HepG2 (cell line): ENCODE measurements around the gene EGFL8. TPM values are rescaled to one million over a fixed set of nuclear protein-coding genes. Genes with fewer than 3 reads are reported as not detected.

Experiments
- DNMT3B ChIP-seq: conservative IDR thresholded peaks from 2 replicates; pipeline ENCODE4 v1.6.1; 2016; ENCODE audit warnings: missing biosample characterization, control low read depth
- ELF1 ChIP-seq: sonication (generic); formaldehyde crosslinking; IDR thresholded peaks from 2 replicates; pipeline ENCODE4 v1.4.0; 2020; ENCODE audit warnings: missing genetic modification reagents
- HNF1A ChIP-seq, 2 experiments: sonication (generic) in 1 of 2; formaldehyde crosslinking in 1 of 2; IDR thresholded peaks; 2 replicates each; pipeline versions ENCODE4 v1.4.0 to v1.6.1; 2016 to 2020; ENCODE audit warnings: borderline replicate concordance in 1 of 2, low read depth in 1 of 2, mild to moderate bottlenecking in 1 of 2, missing genetic modification reagents in 1 of 2
- IKZF5 ChIP-seq: IDR thresholded peaks from 2 replicates; pipeline ENCODE4 v1.6.1; 2018; ENCODE audit warnings: missing genetic modification reagents, mild to moderate bottlenecking, missing compliant biosample characterization
- POLR2AphosphoS5 ChIP-seq: IDR thresholded peaks from 2 replicates; pipeline ENCODE4 v1.6.1; 2012; ENCODE audit warnings: low read depth, low read length
- ZHX1 ChIP-seq: sonication (generic); formaldehyde crosslinking; IDR thresholded peaks from 2 replicates; pipeline ENCODE4 v1.8.1; 2022; ENCODE audit warnings: low read depth, mild to moderate bottlenecking, missing genetic modification reagents
- ZNF24 ChIP-seq: fragments of 450-650 bp; IDR thresholded peaks from 2 replicates; pipeline ENCODE4 v1.6.1; 2017; ENCODE audit warnings: antibody characterized with exemption, mild to moderate bottlenecking
- ZNF317 ChIP-seq: sonication (generic); formaldehyde crosslinking; IDR thresholded peaks from 2 replicates; pipeline ENCODE4 v1.5.0; 2020; ENCODE audit warnings: mild to moderate bottlenecking, missing genetic modification reagents
- ZNF605 ChIP-seq: sonication (generic); formaldehyde crosslinking; IDR thresholded peaks from 2 replicates; pipeline ENCODE4 v1.8.0; 2022; ENCODE audit warnings: mild to moderate bottlenecking, missing genetic modification reagents
- ZSCAN25 ChIP-seq: sonication (generic); formaldehyde crosslinking; IDR thresholded peaks from 2 replicates; pipeline ENCODE4 v1.8.0; 2022; ENCODE audit warnings: mild to moderate bottlenecking, missing genetic modification reagents
- polyA plus RNA-seq, 8 experiments: library from polyadenylated mRNA; depleted of rRNA in 3 of 8; stranded (reverse) in 7 of 8; unstranded in 1 of 8; fragments of >200 nt; fragmentation: Illumina TruSeq in 4 of 8; extraction: Trizol in 4 of 8; gene quantifications; 2 replicates each; pipeline versions ENCODE4 v1.2.1 to v1.2.3, GENCODE V29; 2011 to 2016; ENCODE audit warnings: low read depth in 4 of 8, missing spikeins in 1 of 8, mixed read lengths in 1 of 8; ENCODE audit not compliant: insufficient read depth in 1 of 8
- total RNA-seq, 5 experiments: library from RNA; depleted of rRNA; stranded (reverse); fragments of >200 nt; fragmentation: Illumina TruSeq; extraction: Trizol; gene quantifications; 2 replicates each; pipeline ENCODE4 v1.2.3, GENCODE V29; 2016; ENCODE audit warnings: low read depth in 1 of 5
- TF ChIP-seq, protein P1 (sequence below), 2 experiments: fragments of 450-650 bp in 1 of 2; sonication (generic) in 1 of 2; formaldehyde crosslinking in 1 of 2; IDR thresholded peaks; 2 replicates each; pipeline versions ENCODE4 v1.6.1 to v1.8.0; 2016 to 2022; ENCODE audit warnings: antibody characterized with exemption in 1 of 2, mild to moderate bottlenecking in 1 of 2, missing genetic modification reagents in 1 of 2

The EGFL8 gene
- total and polyA plus RNA-seq, 2 of the 13 experiments (the other 11 are each of a cell fraction or from before 2014, with no cell fraction given) = 10.0 to 11.5 TPM

DNA sequence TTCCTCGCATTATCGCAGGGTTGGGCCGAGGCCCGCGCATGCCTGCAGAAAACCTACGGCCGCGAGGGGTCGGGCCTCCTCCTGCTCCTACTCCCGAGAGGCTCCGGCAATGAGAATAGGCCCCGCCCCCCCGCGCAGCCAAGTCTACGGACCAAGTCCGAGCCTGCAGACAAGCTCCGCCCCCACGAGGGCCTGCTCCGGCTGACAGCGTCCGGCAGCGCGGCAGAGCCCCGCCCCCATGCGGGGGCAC lies 31.2 kb downstream of the EGFL8 start (continued):
- 0 out of 2 replicates have a peak, but pooled peaks have one; percentile 75 for TF ChIP-seq IKZF5 (CRISPR knock-in tag)
- no peak for TF ChIP-seq ZHX1 (CRISPR knock-in tag)
- TF ChIP-seq, protein P1, sequence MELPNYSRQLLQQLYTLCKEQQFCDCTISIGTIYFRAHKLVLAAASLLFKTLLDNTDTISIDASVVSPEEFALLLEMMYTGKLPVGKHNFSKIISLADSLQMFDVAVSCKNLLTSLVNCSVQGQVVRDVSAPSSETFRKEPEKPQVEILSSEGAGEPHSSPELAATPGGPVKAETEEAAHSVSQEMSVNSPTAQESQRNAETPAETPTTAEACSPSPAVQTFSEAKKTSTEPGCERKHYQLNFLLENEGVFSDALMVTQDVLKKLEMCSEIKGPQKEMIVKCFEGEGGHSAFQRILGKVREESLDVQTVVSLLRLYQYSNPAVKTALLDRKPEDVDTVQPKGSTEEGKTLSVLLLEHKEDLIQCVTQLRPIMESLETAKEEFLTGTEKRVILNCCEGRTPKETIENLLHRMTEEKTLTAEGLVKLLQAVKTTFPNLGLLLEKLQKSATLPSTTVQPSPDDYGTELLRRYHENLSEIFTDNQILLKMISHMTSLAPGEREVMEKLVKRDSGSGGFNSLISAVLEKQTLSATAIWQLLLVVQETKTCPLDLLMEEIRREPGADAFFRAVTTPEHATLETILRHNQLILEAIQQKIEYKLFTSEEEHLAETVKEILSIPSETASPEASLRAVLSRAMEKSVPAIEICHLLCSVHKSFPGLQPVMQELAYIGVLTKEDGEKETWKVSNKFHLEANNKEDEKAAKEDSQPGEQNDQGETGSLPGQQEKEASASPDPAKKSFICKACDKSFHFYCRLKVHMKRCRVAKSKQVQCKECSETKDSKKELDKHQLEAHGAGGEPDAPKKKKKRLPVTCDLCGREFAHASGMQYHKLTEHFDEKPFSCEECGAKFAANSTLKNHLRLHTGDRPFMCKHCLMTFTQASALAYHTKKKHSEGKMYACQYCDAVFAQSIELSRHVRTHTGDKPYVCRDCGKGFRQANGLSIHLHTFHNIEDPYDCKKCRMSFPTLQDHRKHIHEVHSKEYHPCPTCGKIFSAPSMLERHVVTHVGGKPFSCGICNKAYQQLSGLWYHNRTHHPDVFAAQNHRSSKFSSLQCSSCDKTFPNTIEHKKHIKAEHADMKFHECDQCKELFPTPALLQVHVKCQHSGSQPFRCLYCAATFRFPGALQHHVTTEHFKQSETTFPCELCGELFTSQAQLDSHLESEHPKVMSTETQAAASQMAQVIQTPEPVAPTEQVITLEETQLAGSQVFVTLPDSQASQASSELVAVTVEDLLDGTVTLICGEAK (IDR thresholded peaks at IDR 0.05) = no peak
- TF ChIP-seq, protein P1 (CRISPR knock-in tag; IDR thresholded peaks at IDR 0.05) = no peak
- TF ChIP-seq DNMT3B (CRISPR knock-in tag) = no peak; the same call in 1 of the 2 replicates
- no peak for TF ChIP-seq ZNF317
- TF ChIP-seq ZNF24 = no peak
- TF ChIP-seq ZSCAN25 = 0 out of 2 replicates have a peak, but pooled peaks have one; percentile 76
- no peak for TF ChIP-seq POLR2AphosphoS5
- TF ChIP-seq ZNF605 (CRISPR knock-in tag) = no peak
- TF ChIP-seq ELF1 (CRISPR knock-in tag) = no peak
- no peak for TF ChIP-seq HNF1A (IDR thresholded peaks at IDR 0.05; ENCODE audit: low read depth)
- TF ChIP-seq HNF1A (CRISPR knock-in tag; IDR thresholded peaks at IDR 0.05; ENCODE audit: borderline replicate concordance) = no peak
